ENCODE results near the gene PLEKHH2. TPM values are rescaled to one million over a fixed set of nuclear protein-coding genes. Genes with fewer than 3 reads are reported as not detected.

The PLEKHH2 gene
- total RNA-seq, 1 donor from 2014 or later = 0.84 TPM

- Histone ChIP-seq H3K27ac (ENCODE audit: low read depth, low read length) (no peak overlapping the region), H3K4me3 (ENCODE audit: insufficient read depth, low read depth, low read length) (no peak overlapping the region), H3K9me3 (ENCODE audit: insufficient read depth, low read depth, low read length) (no peaks in the 10 kb centered on the region), H2AFZ (ENCODE audit: low read depth, low read length) (no peak overlapping the region), H3K36me3 (ENCODE audit: insufficient read depth, low read length) (no peaks in the 10 kb centered on the region), H3K4me1 (ENCODE audit: insufficient read depth, low read length) (no peaks in the 10 kb centered on the region), H4K20me1 (ENCODE audit: insufficient read depth, low read length) (no peaks in the 10 kb centered on the region), H3K27me3 (ENCODE audit: insufficient read depth, low read length) (no peaks in the 10 kb centered on the region), H3K9ac (ENCODE audit: low read length) (no peak overlapping the region), H3K4me2 (ENCODE audit: low read length) (no peak overlapping the region), H3K79me2 (ENCODE audit: insufficient read depth, low read length) (no peaks in the 10 kb centered on the region)
- TF ChIP-seq EZH2 (IDR thresholded peaks at IDR 0.05; ENCODE audit: insufficient read depth, low read length) (no peak), CTCF (IDR thresholded peaks at IDR 0.05; ENCODE audit: insufficient read depth, low read depth, low read length) (no peak)
- no peak for DNase-seq (ENCODE audit: low read depth)
- Mint-ChIP-seq H3K9me3 (ENCODE audit: unreplicated experiment) (no peaks in the 10 kb centered on the region), H3K27me3 (ENCODE audit: low read depth, unreplicated experiment) (no peaks in the 10 kb centered on the region), H3K36me3 (ENCODE audit: low read depth, unreplicated experiment) (no peaks in the 10 kb centered on the region), H3K27ac (ENCODE audit: unreplicated experiment) (no peak overlapping the region), H3K4me1 (ENCODE audit: low read depth, unreplicated experiment) (no peaks in the 10 kb centered on the region), H3K4me3 (ENCODE audit: unreplicated experiment) (no peak overlapping the region)
- FAIRE-seq = no peak
Observed at GRCh38 chr2:43812947-43813346, 175.9 kb downstream of the PLEKHH2 start.

GRCh38 chr2:43814711-43815110 lies 177.7 kb downstream of the PLEKHH2 start:
- Mint-ChIP-seq H3K27ac (ENCODE audit: unreplicated experiment) (no peak overlapping the region), H3K4me1 (ENCODE audit: low read depth, unreplicated experiment) (peaks cover 3% of the 10 kb centered on the region), H3K27me3 (ENCODE audit: low read depth, unreplicated experiment) (no peaks in the 10 kb centered on the region), H3K4me3 (ENCODE audit: unreplicated experiment) (no peak overlapping the region), H3K36me3 (ENCODE audit: low read depth, unreplicated experiment) (no peaks in the 10 kb centered on the region), H3K9me3 (ENCODE audit: unreplicated experiment) (no peaks in the 10 kb centered on the region)
- Histone ChIP-seq H3K9me3 (ENCODE audit: insufficient read depth, low read depth, low read length) (no peaks in the 10 kb centered on the region), H3K79me2 (ENCODE audit: insufficient read depth, low read length) (no peaks in the 10 kb centered on the region), H3K4me2 (ENCODE audit: low read length) (no peak overlapping the region), H3K9ac (ENCODE audit: low read length) (no peak overlapping the region), H4K20me1 (ENCODE audit: insufficient read depth, low read length) (no peaks in the 10 kb centered on the region), H3K27me3 (ENCODE audit: insufficient read depth, low read length) (no peaks in the 10 kb centered on the region), H3K36me3 (ENCODE audit: insufficient read depth, low read length) (no peaks in the 10 kb centered on the region), H3K4me3 (ENCODE audit: insufficient read depth, low read depth, low read length) (no peak overlapping the region), H3K27ac (ENCODE audit: low read depth, low read length) (no peak overlapping the region), H3K4me1 (ENCODE audit: insufficient read depth, low read length) (no peaks in the 10 kb centered on the region), H2AFZ (ENCODE audit: low read depth, low read length) (no peak overlapping the region)
- FAIRE-seq = no peak
- TF ChIP-seq EZH2 (IDR thresholded peaks at IDR 0.05; ENCODE audit: insufficient read depth, low read length) (no peak), CTCF (IDR thresholded peaks at IDR 0.05; ENCODE audit: insufficient read depth, low read depth, low read length) (no peak)
- DNase-seq (ENCODE audit: low read depth) = no peak

Other genes starting within 250 kb of the PLEKHH2 start
- gene THADA, start 41.2 kb upstream of the PLEKHH2 start, total RNA-seq = 16.2 and 19.2 TPM in 2 replicates
- gene C1GALT1C1L, start 39.2 kb downstream of the PLEKHH2 start, total RNA-seq = not detected in 2 replicates
- gene DYNC2LI1, start 136.8 kb downstream of the PLEKHH2 start, total RNA-seq = 15.3 and 15.7 TPM in 2 replicates
- gene ABCG5, start 201.6 kb downstream of the PLEKHH2 start, total RNA-seq = not detected in 2 replicates
- not detected in 2 replicates for gene ABCG8, start 201.7 kb downstream of the PLEKHH2 start, total RNA-seq

All from astrocyte (in vitro differentiated cells and primary cell).